Measurements from ENCODE around the gene STK38L.

- TF ChIP-seq ZNF585B (tag by site-specific recombination; IDR thresholded peaks at IDR 0.05) (no peak), ZFP3 (tag by site-specific recombination; IDR thresholded peaks at IDR 0.05; ENCODE audit: low read depth) (no peak), ZNF223 (tag by site-specific recombination; IDR thresholded peaks at IDR 0.05) (no peak), ZNF792 (tag by site-specific recombination; IDR thresholded peaks at IDR 0.05) (no peak), PBX3 (CRISPR knock-in tag; IDR thresholded peaks at IDR 0.05) (no peak), ZNF121 (tag by site-specific recombination; IDR thresholded peaks at IDR 0.05) (no peak)
- TF ChIP-seq, protein P1, sequence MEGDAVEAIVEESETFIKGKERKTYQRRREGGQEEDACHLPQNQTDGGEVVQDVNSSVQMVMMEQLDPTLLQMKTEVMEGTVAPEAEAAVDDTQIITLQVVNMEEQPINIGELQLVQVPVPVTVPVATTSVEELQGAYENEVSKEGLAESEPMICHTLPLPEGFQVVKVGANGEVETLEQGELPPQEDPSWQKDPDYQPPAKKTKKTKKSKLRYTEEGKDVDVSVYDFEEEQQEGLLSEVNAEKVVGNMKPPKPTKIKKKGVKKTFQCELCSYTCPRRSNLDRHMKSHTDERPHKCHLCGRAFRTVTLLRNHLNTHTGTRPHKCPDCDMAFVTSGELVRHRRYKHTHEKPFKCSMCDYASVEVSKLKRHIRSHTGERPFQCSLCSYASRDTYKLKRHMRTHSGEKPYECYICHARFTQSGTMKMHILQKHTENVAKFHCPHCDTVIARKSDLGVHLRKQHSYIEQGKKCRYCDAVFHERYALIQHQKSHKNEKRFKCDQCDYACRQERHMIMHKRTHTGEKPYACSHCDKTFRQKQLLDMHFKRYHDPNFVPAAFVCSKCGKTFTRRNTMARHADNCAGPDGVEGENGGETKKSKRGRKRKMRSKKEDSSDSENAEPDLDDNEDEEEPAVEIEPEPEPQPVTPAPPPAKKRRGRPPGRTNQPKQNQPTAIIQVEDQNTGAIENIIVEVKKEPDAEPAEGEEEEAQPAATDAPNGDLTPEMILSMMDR (tag by site-specific recombination; IDR thresholded peaks at IDR 0.05) = no peak
- TF ChIP-seq, protein P2, sequence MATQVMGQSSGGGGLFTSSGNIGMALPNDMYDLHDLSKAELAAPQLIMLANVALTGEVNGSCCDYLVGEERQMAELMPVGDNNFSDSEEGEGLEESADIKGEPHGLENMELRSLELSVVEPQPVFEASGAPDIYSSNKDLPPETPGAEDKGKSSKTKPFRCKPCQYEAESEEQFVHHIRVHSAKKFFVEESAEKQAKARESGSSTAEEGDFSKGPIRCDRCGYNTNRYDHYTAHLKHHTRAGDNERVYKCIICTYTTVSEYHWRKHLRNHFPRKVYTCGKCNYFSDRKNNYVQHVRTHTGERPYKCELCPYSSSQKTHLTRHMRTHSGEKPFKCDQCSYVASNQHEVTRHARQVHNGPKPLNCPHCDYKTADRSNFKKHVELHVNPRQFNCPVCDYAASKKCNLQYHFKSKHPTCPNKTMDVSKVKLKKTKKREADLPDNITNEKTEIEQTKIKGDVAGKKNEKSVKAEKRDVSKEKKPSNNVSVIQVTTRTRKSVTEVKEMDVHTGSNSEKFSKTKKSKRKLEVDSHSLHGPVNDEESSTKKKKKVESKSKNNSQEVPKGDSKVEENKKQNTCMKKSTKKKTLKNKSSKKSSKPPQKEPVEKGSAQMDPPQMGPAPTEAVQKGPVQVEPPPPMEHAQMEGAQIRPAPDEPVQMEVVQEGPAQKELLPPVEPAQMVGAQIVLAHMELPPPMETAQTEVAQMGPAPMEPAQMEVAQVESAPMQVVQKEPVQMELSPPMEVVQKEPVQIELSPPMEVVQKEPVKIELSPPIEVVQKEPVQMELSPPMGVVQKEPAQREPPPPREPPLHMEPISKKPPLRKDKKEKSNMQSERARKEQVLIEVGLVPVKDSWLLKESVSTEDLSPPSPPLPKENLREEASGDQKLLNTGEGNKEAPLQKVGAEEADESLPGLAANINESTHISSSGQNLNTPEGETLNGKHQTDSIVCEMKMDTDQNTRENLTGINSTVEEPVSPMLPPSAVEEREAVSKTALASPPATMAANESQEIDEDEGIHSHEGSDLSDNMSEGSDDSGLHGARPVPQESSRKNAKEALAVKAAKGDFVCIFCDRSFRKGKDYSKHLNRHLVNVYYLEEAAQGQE (tag by site-specific recombination; IDR thresholded peaks at IDR 0.05) = no peak
- TF ChIP-seq, protein P3, sequence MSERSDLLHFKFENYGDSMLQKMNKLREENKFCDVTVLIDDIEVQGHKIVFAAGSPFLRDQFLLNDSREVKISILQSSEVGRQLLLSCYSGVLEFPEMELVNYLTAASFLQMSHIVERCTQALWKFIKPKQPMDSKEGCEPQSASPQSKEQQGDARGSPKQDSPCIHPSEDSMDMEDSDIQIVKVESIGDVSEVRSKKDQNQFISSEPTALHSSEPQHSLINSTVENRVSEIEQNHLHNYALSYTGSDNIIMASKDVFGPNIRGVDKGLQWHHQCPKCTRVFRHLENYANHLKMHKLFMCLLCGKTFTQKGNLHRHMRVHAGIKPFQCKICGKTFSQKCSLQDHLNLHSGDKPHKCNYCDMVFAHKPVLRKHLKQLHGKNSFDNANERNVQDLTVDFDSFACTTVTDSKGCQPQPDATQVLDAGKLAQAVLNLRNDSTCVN (tag by site-specific recombination; optimal IDR thresholded peaks at IDR 0.05) = no peak
Observed at GRCh38 chr12:27331927-27332324, 87.8 kb downstream of the STK38L start.
